ENCODE data around the gene MYZAP. TPM values are rescaled to one million over a fixed set of nuclear protein-coding genes. Genes with fewer than 3 reads are reported as not detected.

Gene MYZAP
- total and polyA plus RNA-seq, 3 donors from 2014 or later = 3.3 to 6.8 (median 5.6) TPM

DNA sequence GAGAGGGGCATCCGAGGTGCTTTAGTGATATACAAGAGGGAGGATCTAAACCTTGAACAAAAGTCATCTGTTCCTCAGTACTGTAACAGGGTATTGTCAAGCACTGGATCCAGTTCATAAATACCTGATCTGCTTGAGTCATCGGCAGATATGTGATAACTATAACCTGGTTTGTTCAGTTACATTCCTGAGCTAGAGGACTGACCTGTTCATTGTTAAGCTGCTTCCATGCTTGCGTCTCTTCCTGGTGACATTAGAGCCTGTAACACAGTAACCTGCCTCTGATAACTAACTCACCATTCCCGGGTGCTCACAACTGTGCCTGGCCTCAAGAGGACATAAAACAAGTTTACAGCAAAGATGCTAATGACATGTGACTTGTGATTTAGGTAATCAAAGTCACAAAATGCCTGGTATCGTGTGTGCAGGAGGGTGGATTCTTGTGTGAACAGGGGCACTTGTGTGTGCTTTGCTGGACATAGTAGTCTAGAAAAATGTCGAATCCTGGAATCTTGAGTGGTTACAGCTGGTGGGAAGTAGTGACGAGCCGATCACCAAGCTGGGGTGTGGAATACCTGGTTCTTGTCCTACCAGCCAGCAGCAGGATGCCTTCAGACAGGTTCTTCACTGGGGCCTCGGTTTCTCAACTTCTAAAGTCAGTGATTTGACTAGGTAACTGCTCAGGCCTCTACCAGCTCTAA, 83.9 kb downstream of the MYZAP start:
- Histone ChIP-seq H3K9me3 (no peaks in the 10 kb centered on the region), H3K27me3 (no peaks in the 10 kb centered on the region), H3K36me3 (ENCODE audit: low read depth, missing control alignments) (no peaks in the 10 kb centered on the region), H3K27ac (no peak overlapping the region), H3K4me1 (no peaks in the 10 kb centered on the region), H3K4me3 (no peak overlapping the region)
- DNase-seq = no peak
- intact Hi-C loops (cut with DNase I; ENCODE audit: low total_unique reads) = no loop called here
- 91 to 92% methylated on average over 9 of the region's 9 CpGs for WGBS, 2 donors
- TF ChIP-seq POLR2A (IDR thresholded peaks at IDR 0.05) (no peak), CTCF (IDR thresholded peaks at IDR 0.05) (no peak)

- Histone ChIP-seq H3K27ac (no peak overlapping the region), H3K4me1 (no peaks in the 10 kb centered on the region), H3K36me3 (ENCODE audit: low read depth, missing control alignments) (no peaks in the 10 kb centered on the region), H3K9me3 (no peaks in the 10 kb centered on the region), H3K27me3 (no peaks in the 10 kb centered on the region), H3K4me3 (no peak overlapping the region)
- intact Hi-C loops (cut with DNase I; ENCODE audit: low total_unique reads) = no loop called here
- TF ChIP-seq POLR2A (IDR thresholded peaks at IDR 0.05) (no peak), CTCF (IDR thresholded peaks at IDR 0.05) (no peak)
- DNase-seq = no peak
- WGBS, 2 donors = 91 to 93% methylated on average over 5 of the region's 5 CpGs
These were observed 84.9 kb downstream of the MYZAP start for GRCh38 chr15:57676585-57676984.

- no peak for TF ChIP-seq POLR2A (IDR thresholded peaks at IDR 0.05)
- TF ChIP-seq CTCF (IDR thresholded peaks at IDR 0.05) = no peak
- H3K9me3 ChIP-seq = no peaks in the 10 kb centered on the region
- H3K36me3 ChIP-seq (ENCODE audit: low read depth, missing control alignments) = no peaks in the 10 kb centered on the region
- no peak for DNase-seq
- H3K4me1 ChIP-seq = no peaks in the 10 kb centered on the region
- no peaks in the 10 kb centered on the region for H3K27me3 ChIP-seq
- intact Hi-C loops (cut with DNase I; ENCODE audit: low total_unique reads) = no loop called here
- H3K4me3 ChIP-seq = no peak overlapping the region
- H3K27ac ChIP-seq = no peak overlapping the region
- WGBS, 2 donors = 90 to 94% methylated on average over 3 of the region's 3 CpGs
These were observed 85.5 kb downstream of the MYZAP start for GRCh38 chr15:57677204-57677603.

DNA sequence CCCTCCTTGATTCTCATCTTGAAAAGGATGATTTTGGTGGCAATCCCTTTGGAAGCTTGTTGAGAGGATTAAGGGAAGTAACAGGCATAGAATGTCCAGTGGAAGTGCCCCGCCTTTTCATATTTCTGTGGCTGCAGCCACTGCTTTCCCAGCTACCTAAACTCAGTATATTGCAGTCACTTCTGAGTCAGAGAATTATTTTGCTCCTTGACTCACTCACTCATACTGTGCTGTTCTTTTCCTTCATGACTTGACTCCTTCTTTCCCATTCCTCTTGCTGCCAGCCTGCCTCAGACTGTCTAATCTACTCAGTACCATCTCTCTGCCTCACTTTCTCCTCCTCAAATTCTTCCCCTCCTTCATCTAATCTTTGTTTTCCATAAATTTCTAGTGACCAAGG, 88.3 kb downstream of the MYZAP start:
- Histone ChIP-seq H3K4me3 (no peak overlapping the region), H3K36me3 (ENCODE audit: low read depth, missing control alignments) (no peaks in the 10 kb centered on the region), H3K27me3 (no peaks in the 10 kb centered on the region), H3K4me1 (no peaks in the 10 kb centered on the region), H3K27ac (no peak overlapping the region), H3K9me3 (no peaks in the 10 kb centered on the region)
- intact Hi-C loops (cut with DNase I; ENCODE audit: low total_unique reads) = no loop called here
- DNase-seq = no peak
- TF ChIP-seq POLR2A (IDR thresholded peaks at IDR 0.05) (no peak), CTCF (IDR thresholded peaks at IDR 0.05) (no peak)
- WGBS, 2 donors = 93 to 100% methylated on average over 1 of the region's 1 CpG

GRCh38 chr15:57681011-57681410, 89.3 kb downstream of the MYZAP start:
- no peaks in the 10 kb centered on the region for H3K36me3 ChIP-seq (ENCODE audit: low read depth, missing control alignments)
- H3K27me3 ChIP-seq = no peaks in the 10 kb centered on the region
- DNase-seq = no peak
- no peak overlapping the region for H3K4me3 ChIP-seq
- no peaks in the 10 kb centered on the region for H3K4me1 ChIP-seq
- H3K27ac ChIP-seq = no peak overlapping the region
- TF ChIP-seq CTCF (IDR thresholded peaks at IDR 0.05) = no peak
- TF ChIP-seq POLR2A (IDR thresholded peaks at IDR 0.05) = no peak
- intact Hi-C loops (cut with DNase I; ENCODE audit: low total_unique reads) = no loop called here
- WGBS, 2 donors = 91 to 92% methylated on average over 1 of the region's 1 CpG
- H3K9me3 ChIP-seq = no peaks in the 10 kb centered on the region
